Femur (tissue), 1 donor: Measurements from ENCODE around the gene CKS1B.
A peak's percentile ranks its signal among the peaks of the same experiment; 100 is the strongest.

Experiments used
- DNase-seq: peaks from one replicate; pipeline ENCODE4 v3.0.0-alpha.2; 2017

The CKS1B gene

GRCh38 chr1:155003227-155003765, 28.8 kb downstream of the CKS1B start:
- DNase-seq, result peak; percentile 62

- DNase-seq, result peak; percentile 77
Observed at GRCh38 chr1:155003766-155004351, 29.4 kb downstream of the CKS1B start.

- no peak for DNase-seq
Observed at GRCh38 chr1:155004352-155005075, 30.0 kb downstream of the CKS1B start.

GRCh38 chr1:155005076-155006011, 30.9 kb downstream of the CKS1B start:
- DNase-seq, result peak; percentile 38

GRCh38 chr1:155006601-155007101, 32.2 kb downstream of the CKS1B start:
- DNase-seq, result no peak

- no peak for DNase-seq
Observed at GRCh38 chr1:155007251-155007828, 32.9 kb downstream of the CKS1B start.

- DNase-seq, result no peak
Observed at GRCh38 chr1:155008015-155008941, 33.8 kb downstream of the CKS1B start.

- no peak for DNase-seq
Observed at GRCh38 chr1:155009221-155009711, 34.8 kb downstream of the CKS1B start.

- DNase-seq, result no peak
Observed at GRCh38 chr1:155009742-155010141, 35.3 kb downstream of the CKS1B start.

GRCh38 chr1:155010211-155010918, 35.9 kb downstream of the CKS1B start:
- DNase-seq, result no peak

- DNase-seq, result no peak
Observed at GRCh38 chr1:155011004-155011416, 36.5 kb downstream of the CKS1B start.

- no peak for DNase-seq
Observed at GRCh38 chr1:155011437-155012025, 37.0 kb downstream of the CKS1B start.

- peak; percentile 60 for DNase-seq
Observed at GRCh38 chr1:155012026-155012546, 37.6 kb downstream of the CKS1B start.

GRCh38 chr1:155012776-155013602, 38.5 kb downstream of the CKS1B start:
- DNase-seq, result no peak

- no peak for DNase-seq
Observed at GRCh38 chr1:155013632-155014031, 39.2 kb downstream of the CKS1B start.

- DNase-seq, result no peak
Observed at GRCh38 chr1:155014709-155015508, 40.4 kb downstream of the CKS1B start.

GRCh38 chr1:155015527-155016230, 41.2 kb downstream of the CKS1B start:
- no peak for DNase-seq
